Mesendoderm (in vitro differentiated cells): ENCODE measurements around the gene C16orf87. TPM values are rescaled to one million over a fixed set of nuclear protein-coding genes. Genes with fewer than 3 reads are reported as not detected.
"Not testable (repeated sequence)": the region's sequence is repeated elsewhere in the genome, so short reads cannot be mapped to it uniquely, and the experiment has no call there.

ENCODE experiments used
- DNase-seq: peaks from one replicate; pipeline ENCODE4 v3.0.0; 2013
- H2AK5ac ChIP-seq: 2 replicates; pipeline ENCODE4 v1.6.1; 2013; ENCODE audit warnings: low read length, inconsistent platforms
- H2BK120ac ChIP-seq: 2 replicates; pipeline ENCODE4 v1.6.1; 2013; ENCODE audit warnings: low read depth, mild to moderate bottlenecking, low read length, moderate library complexity, mixed read lengths
- H2BK15ac ChIP-seq: replicated peaks from 2 replicates; pipeline ENCODE4 v1.6.1; 2013; ENCODE audit warnings: low read depth, mild to moderate bottlenecking, moderate library complexity
- H2BK5ac ChIP-seq: 2 replicates; pipeline ENCODE4 v1.6.1; 2013; ENCODE audit warnings: low read length, inconsistent platforms
- H3K18ac ChIP-seq: 2 replicates; pipeline ENCODE4 v1.6.1; 2013; ENCODE audit warnings: mild to moderate bottlenecking, low read length, mixed read lengths
- H3K23ac ChIP-seq: one replicate; pipeline ENCODE4 v1.6.1; 2013; ENCODE audit warnings: low read length
- H3K27ac ChIP-seq: 2 replicates; pipeline ENCODE4 v1.5.1; 2013; ENCODE audit warnings: low read depth, mild to moderate bottlenecking, inconsistent platforms, low read length, moderate library complexity
- H3K27me3 ChIP-seq: 2 replicates; pipeline ENCODE4 v1.6.1; 2013; ENCODE audit warnings: low read length, control low read depth, mild to moderate bottlenecking, inconsistent platforms; ENCODE audit not compliant: insufficient read depth, poor library complexity
- H3K36me3 ChIP-seq: 2 replicates; pipeline ENCODE4 v1.6.1; 2013; ENCODE audit warnings: low read length, inconsistent platforms; ENCODE audit not compliant: control insufficient read depth, insufficient read depth
- H3K4ac ChIP-seq: one replicate; pipeline ENCODE4 v1.6.1; 2013; ENCODE audit warnings: low read depth, mild to moderate bottlenecking, low read length, moderate library complexity
- H3K4me1 ChIP-seq: 2 replicates; pipeline ENCODE4 v1.6.1; 2013; ENCODE audit warnings: low read depth, low read length, inconsistent platforms; ENCODE audit not compliant: control insufficient read depth
- H3K4me2 ChIP-seq: 2 replicates; pipeline ENCODE4 v1.6.1; 2013; ENCODE audit warnings: low read length
- H3K4me3 ChIP-seq: 2 replicates; pipeline ENCODE4 v1.5.1; 2013; ENCODE audit warnings: mild to moderate bottlenecking, low read length
- H3K56ac ChIP-seq: one replicate; pipeline ENCODE4 v1.6.1; 2013; ENCODE audit warnings: low read length
- H3K79me1 ChIP-seq: 2 replicates; pipeline ENCODE4 v1.6.1; 2013; ENCODE audit warnings: low read length, inconsistent platforms
- H3K79me2 ChIP-seq: 2 replicates; pipeline ENCODE4 v1.6.1; 2013; ENCODE audit warnings: mild to moderate bottlenecking, low read length; ENCODE audit not compliant: control insufficient read depth, insufficient read depth
- H3K9ac ChIP-seq: 2 replicates; pipeline ENCODE4 v1.6.1; 2013; ENCODE audit warnings: low read length, inconsistent platforms
- H4K5ac ChIP-seq: one replicate; pipeline ENCODE4 v1.6.1; 2013; ENCODE audit warnings: low read length
- H4K8ac ChIP-seq: one replicate; pipeline ENCODE4 v1.6.1; 2013; ENCODE audit warnings: low read depth, mild to moderate bottlenecking, control low read depth, low read length, moderate library complexity
- WGBS: extraction: QIAGEN DNeasy Blood & Tissue Kit; methylation state at CpG from one replicate; pipeline ENCODE4 v1.1.7; 2013; ENCODE audit warnings: low lambda C conversion rate, missing lambda C conversion rate; ENCODE audit not compliant: insufficient coverage; ENCODE audit errors: extremely low coverage; 5-methylcytosine and 5-hydroxymethylcytosine counted together
- polyA plus RNA-seq, 2 experiments: library from polyadenylated mRNA; stranded (reverse); fragments of 200-250 nt; gene quantifications; one replicate each; pipeline ENCODE4 v1.2.3, GENCODE V29; 2013

The C16orf87 gene, protein sequence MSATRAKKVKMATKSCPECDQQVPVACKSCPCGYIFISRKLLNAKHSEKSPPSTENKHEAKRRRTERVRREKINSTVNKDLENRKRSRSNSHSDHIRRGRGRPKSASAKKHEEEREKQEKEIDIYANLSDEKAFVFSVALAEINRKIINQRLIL
- polyA plus RNA-seq (2013, experiment 1 of 2), result 19.7 TPM
- polyA plus RNA-seq (2013, experiment 2 of 2), result 19.1 TPM

DNA sequence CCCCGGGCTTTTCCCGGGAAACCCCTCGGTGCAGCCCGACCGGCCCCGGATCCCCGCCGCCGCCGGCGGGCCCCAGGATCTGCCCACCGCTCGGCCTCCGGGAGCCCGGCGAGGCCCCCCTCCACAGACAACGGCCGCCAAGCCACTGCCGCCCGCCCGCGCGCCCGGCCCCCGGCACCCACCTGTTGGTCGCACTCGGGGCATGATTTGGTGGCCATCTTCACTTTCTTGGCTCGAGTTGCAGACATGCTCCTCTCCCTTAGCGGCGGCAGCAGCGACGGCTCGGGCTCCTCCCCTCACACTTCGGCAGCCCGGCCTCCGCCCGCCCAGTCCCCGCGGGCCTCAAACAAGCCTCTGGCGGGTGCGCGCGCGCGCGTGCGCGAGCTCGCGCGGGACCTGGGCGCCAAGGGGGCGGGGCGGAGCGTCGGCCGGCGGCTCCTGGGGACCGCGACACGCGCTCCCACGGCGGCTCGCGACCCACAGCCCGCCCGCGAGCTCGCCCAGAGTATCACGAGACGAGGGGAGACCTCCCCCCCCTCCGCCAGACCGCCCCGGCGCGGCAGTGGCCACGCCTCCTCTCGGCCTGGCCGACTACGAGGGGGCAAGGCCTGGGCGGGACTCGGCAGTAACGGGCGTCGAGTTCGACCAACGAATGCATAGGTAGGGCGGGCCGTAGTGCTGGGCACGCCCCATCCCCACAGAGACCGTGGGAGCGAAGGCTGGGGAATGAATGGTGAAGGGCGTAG, at the start of gene C16orf87:
TSS of gene C16orf87 (minus strand) at position 279 of the 746 bp plus-strand sequence. CDS start at position 248, 31 bp downstream.
- Histone ChIP-seq H4K5ac (no peak within 1 kb of the TSS), H2BK120ac (no peak within 1 kb of the TSS), H3K9ac (peak within 1 kb of the TSS; percentile 90), H3K79me2 (peaks cover 17% of the 10 kb centered on the region), H3K4me3 (peak within 1 kb of the TSS; percentile 90), H3K56ac (peak within 1 kb of the TSS; percentile 94), H2AK5ac (no peak within 1 kb of the TSS), H3K27me3 (no peaks in the 10 kb centered on the region), H3K27ac (peak within 1 kb of the TSS; percentile 99), H3K18ac (peak within 1 kb of the TSS; percentile 91), H3K4me1 (no peaks in the 10 kb centered on the region), H2BK15ac (no peak within 1 kb of the TSS), H4K8ac (no peak within 1 kb of the TSS), H3K23ac (peak within 1 kb of the TSS; percentile 57), H3K4ac (peak within 1 kb of the TSS; percentile 74), H3K79me1 (no peaks in the 10 kb centered on the region), H3K4me2 (peak within 1 kb of the TSS; percentile 66), H2BK5ac (no peak within 1 kb of the TSS), H3K36me3 (no peaks in the 10 kb centered on the region)
- peak; percentile 95 for DNase-seq
- no CpG with 5 or more reads among the region's 94 CpGs for WGBS

GRCh38 chr16:46875243-46875642, 44.3 kb upstream of the C16orf87 start:
- Histone ChIP-seq H3K79me1 (no peaks in the 10 kb centered on the region), H2BK15ac (no peak overlapping the region), H3K4ac (no peak overlapping the region), H3K79me2 (no peaks in the 10 kb centered on the region), H3K36me3 (no peaks in the 10 kb centered on the region), H3K27ac (no peak overlapping the region), H2AK5ac (no peak overlapping the region), H3K27me3 (no peaks in the 10 kb centered on the region), H2BK120ac (no peak overlapping the region), H3K9ac (no peak overlapping the region), H3K18ac (no peak overlapping the region), H4K5ac (no peak overlapping the region), H4K8ac (no peak overlapping the region), H2BK5ac (no peak overlapping the region), H3K4me3 (no peak overlapping the region), H3K4me1 (peaks cover 3% of the 10 kb centered on the region), H3K56ac (no peak overlapping the region), H3K23ac (no peak overlapping the region), H3K4me2 (no peak overlapping the region)
- DNase-seq, result no peak
- WGBS, result no CpG with 5 or more reads among the region's 8 CpGs

GRCh38 chr16:46873201-46873600, 42.2 kb upstream of the C16orf87 start:
- Histone ChIP-seq H3K18ac (no peak overlapping the region), H3K4me1 (peaks cover 3% of the 10 kb centered on the region), H3K4me3 (no peak overlapping the region), H3K4ac (no peak overlapping the region), H3K9ac (no peak overlapping the region), H3K79me2 (no peaks in the 10 kb centered on the region), H3K36me3 (no peaks in the 10 kb centered on the region), H2BK5ac (no peak overlapping the region), H3K79me1 (no peaks in the 10 kb centered on the region), H2AK5ac (no peak overlapping the region), H3K27me3 (no peaks in the 10 kb centered on the region), H2BK15ac (no peak overlapping the region), H3K27ac (no peak overlapping the region), H4K8ac (no peak overlapping the region), H3K4me2 (no peak overlapping the region), H3K23ac (no peak overlapping the region), H4K5ac (no peak overlapping the region), H2BK120ac (no peak overlapping the region), H3K56ac (no peak overlapping the region)
- no CpG with 5 or more reads among the region's 3 CpGs for WGBS
- DNase-seq, result no peak

- Histone ChIP-seq H3K9ac (no peak overlapping the region), H4K5ac (no peak overlapping the region), H3K4me2 (no peak overlapping the region), H3K23ac (no peak overlapping the region), H3K79me2 (no peaks in the 10 kb centered on the region), H3K4me1 (peaks cover 3% of the 10 kb centered on the region), H4K8ac (no peak overlapping the region), H3K27ac (no peak overlapping the region), H3K4me3 (no peak overlapping the region), H3K27me3 (no peaks in the 10 kb centered on the region), H3K36me3 (no peaks in the 10 kb centered on the region), H2AK5ac (no peak overlapping the region), H2BK5ac (no peak overlapping the region), H3K79me1 (no peaks in the 10 kb centered on the region), H2BK120ac (no peak overlapping the region), H3K56ac (peak overlapping the region; percentile 67), H3K4ac (no peak overlapping the region), H2BK15ac (no peak overlapping the region), H3K18ac (no peak overlapping the region)
- no CpG with 5 or more reads among the region's 8 CpGs for WGBS
- no peak for DNase-seq
Measured at GRCh38 chr16:46871597-46871996, 40.6 kb upstream of the C16orf87 start.

GRCh38 chr16:46868891-46869290, 37.9 kb upstream of the C16orf87 start:
- H2BK5ac ChIP-seq, H3K27ac ChIP-seq, H3K4me2 ChIP-seq, H3K4me1 ChIP-seq, H2BK120ac ChIP-seq, H3K56ac ChIP-seq, H3K18ac ChIP-seq, H3K27me3 ChIP-seq, H2AK5ac ChIP-seq, DNase-seq, H3K4ac ChIP-seq, H3K79me2 ChIP-seq, H2BK15ac ChIP-seq, H3K9ac ChIP-seq, H3K23ac ChIP-seq, H4K8ac ChIP-seq, H3K79me1 ChIP-seq, H4K5ac ChIP-seq, H3K4me3 ChIP-seq, H3K36me3 ChIP-seq: not testable (repeated sequence)
- WGBS, result no CpG with 5 or more reads among the region's 2 CpGs
